ENCODE results near the gene SLC22A3. TPM values are rescaled to one million over a fixed set of nuclear protein-coding genes. Genes with fewer than 3 reads are reported as not detected.

Gene SLC22A3
- total RNA-seq, 1 experiment from 2014 or later = 8.1 TPM

GRCh38 chr6:160477901-160478300, 129.7 kb downstream of the SLC22A3 start:
- no peaks in the 10 kb centered on the region for H3K4me1 Mint-ChIP-seq (ENCODE audit: low read depth, unreplicated experiment)
- DNase-seq = no peak
- H3K36me3 Mint-ChIP-seq (ENCODE audit: insufficient read depth, unreplicated experiment) = no peaks in the 10 kb centered on the region
- peaks cover 26% of the 10 kb centered on the region for H3K27me3 Mint-ChIP-seq (ENCODE audit: unreplicated experiment)
- no peak for TF ChIP-seq CTCF (IDR thresholded peaks at IDR 0.05; ENCODE audit: unreplicated experiment)
- no peak overlapping the region for H3K27ac Mint-ChIP-seq (ENCODE audit: unreplicated experiment)
- intact Hi-C loops (cut with micrococcal nuclease; ENCODE audit: unreplicated experiment) = no loop called here
- CTCF ChIA-PET = no interaction called here
- no TSS peak for BruUV-seq (replicated peaks)
- H3K4me3 Mint-ChIP-seq (ENCODE audit: low read depth, unreplicated experiment) = no peak overlapping the region
- peaks cover 4% of the 10 kb centered on the region for H3K9me3 Mint-ChIP-seq (ENCODE audit: low read depth, unreplicated experiment)

GRCh38 chr6:160487116-160487515, 138.9 kb downstream of the SLC22A3 start:
- TF ChIP-seq CTCF (IDR thresholded peaks at IDR 0.05; ENCODE audit: unreplicated experiment) = no peak
- Mint-ChIP-seq H3K4me1 (ENCODE audit: low read depth, unreplicated experiment) (no peaks in the 10 kb centered on the region), H3K27ac (ENCODE audit: unreplicated experiment) (no peak overlapping the region), H3K4me3 (ENCODE audit: low read depth, unreplicated experiment) (no peak overlapping the region), H3K27me3 (ENCODE audit: unreplicated experiment) (peaks cover 56% of the 10 kb centered on the region), H3K9me3 (ENCODE audit: low read depth, unreplicated experiment) (no peaks in the 10 kb centered on the region), H3K36me3 (ENCODE audit: insufficient read depth, unreplicated experiment) (no peaks in the 10 kb centered on the region)
- CTCF ChIA-PET = no interaction called here
- no TSS peak for BruUV-seq (replicated peaks)
- DNase-seq = no peak
- intact Hi-C loops (cut with micrococcal nuclease; ENCODE audit: unreplicated experiment) = no loop called here

- no peak overlapping the region for H3K4me3 Mint-ChIP-seq (ENCODE audit: low read depth, unreplicated experiment)
- BruUV-seq (replicated peaks) = no TSS peak
- H3K27ac Mint-ChIP-seq (ENCODE audit: unreplicated experiment) = no peak overlapping the region
- H3K9me3 Mint-ChIP-seq (ENCODE audit: low read depth, unreplicated experiment) = no peaks in the 10 kb centered on the region
- no peak for TF ChIP-seq CTCF (IDR thresholded peaks at IDR 0.05; ENCODE audit: unreplicated experiment)
- CTCF ChIA-PET = no interaction called here
- peaks cover 56% of the 10 kb centered on the region for H3K27me3 Mint-ChIP-seq (ENCODE audit: unreplicated experiment)
- DNase-seq = no peak
- H3K4me1 Mint-ChIP-seq (ENCODE audit: low read depth, unreplicated experiment) = no peaks in the 10 kb centered on the region
- intact Hi-C loops (cut with micrococcal nuclease; ENCODE audit: unreplicated experiment) = no loop called here
- H3K36me3 Mint-ChIP-seq (ENCODE audit: insufficient read depth, unreplicated experiment) = no peaks in the 10 kb centered on the region
Observed at GRCh38 chr6:160489091-160489490, 140.9 kb downstream of the SLC22A3 start.

- no peak for TF ChIP-seq CTCF (IDR thresholded peaks at IDR 0.05; ENCODE audit: unreplicated experiment)
- no peaks in the 10 kb centered on the region for H3K4me1 Mint-ChIP-seq (ENCODE audit: low read depth, unreplicated experiment)
- no peak for DNase-seq
- H3K9me3 Mint-ChIP-seq (ENCODE audit: low read depth, unreplicated experiment) = no peaks in the 10 kb centered on the region
- peaks cover 60% of the 10 kb centered on the region for H3K27me3 Mint-ChIP-seq (ENCODE audit: unreplicated experiment)
- BruUV-seq (replicated peaks) = no TSS peak
- CTCF ChIA-PET = no interaction called here
- no peak overlapping the region for H3K4me3 Mint-ChIP-seq (ENCODE audit: low read depth, unreplicated experiment)
- H3K27ac Mint-ChIP-seq (ENCODE audit: unreplicated experiment) = no peak overlapping the region
- no peaks in the 10 kb centered on the region for H3K36me3 Mint-ChIP-seq (ENCODE audit: insufficient read depth, unreplicated experiment)
- intact Hi-C loops (cut with micrococcal nuclease; ENCODE audit: unreplicated experiment) = no loop called here
Observed at GRCh38 chr6:160494576-160494975, 146.4 kb downstream of the SLC22A3 start.

- Mint-ChIP-seq H3K4me3 (ENCODE audit: low read depth, unreplicated experiment) (no peak overlapping the region), H3K36me3 (ENCODE audit: insufficient read depth, unreplicated experiment) (no peaks in the 10 kb centered on the region), H3K27ac (ENCODE audit: unreplicated experiment) (no peak overlapping the region), H3K9me3 (ENCODE audit: low read depth, unreplicated experiment) (no peaks in the 10 kb centered on the region), H3K27me3 (ENCODE audit: unreplicated experiment) (peaks cover 58% of the 10 kb centered on the region), H3K4me1 (ENCODE audit: low read depth, unreplicated experiment) (no peaks in the 10 kb centered on the region)
- DNase-seq = no peak
- no TSS peak for BruUV-seq (replicated peaks)
- intact Hi-C loops (cut with micrococcal nuclease; ENCODE audit: unreplicated experiment) = no loop called here
- CTCF ChIA-PET = no interaction called here
- no peak for TF ChIP-seq CTCF (IDR thresholded peaks at IDR 0.05; ENCODE audit: unreplicated experiment)
Observed at GRCh38 chr6:160500639-160501038, 152.5 kb downstream of the SLC22A3 start.
